AG09309 (cell line): Measurements from ENCODE around the gene GASK1A.
"Not testable (repeated sequence)": the region's sequence is repeated elsewhere in the genome, so short reads cannot be mapped to it uniquely, and the experiment has no call there.

ENCODE experiments used
- DNase-seq: peaks from one replicate; pipeline ENCODE4 v3.0.0-alpha.2; 2010; ENCODE audit warnings: low read depth
- H3K4me3 ChIP-seq: 2 replicates; pipeline ENCODE4 v1.5.1; 2011; ENCODE audit warnings: mild to moderate bottlenecking, low read depth, low read length, moderate library complexity; ENCODE audit not compliant: control insufficient read depth
- TF ChIP-seq, protein P1 (sequence below): IDR thresholded peaks from 2 replicates; pipeline ENCODE4 v1.5.1; 2011; ENCODE audit warnings: mild to moderate bottlenecking, low read depth, low read length, inconsistent platforms; ENCODE audit not compliant: insufficient read depth, control insufficient read depth; ENCODE audit errors: missing control alignments

Gene GASK1A

DNA sequence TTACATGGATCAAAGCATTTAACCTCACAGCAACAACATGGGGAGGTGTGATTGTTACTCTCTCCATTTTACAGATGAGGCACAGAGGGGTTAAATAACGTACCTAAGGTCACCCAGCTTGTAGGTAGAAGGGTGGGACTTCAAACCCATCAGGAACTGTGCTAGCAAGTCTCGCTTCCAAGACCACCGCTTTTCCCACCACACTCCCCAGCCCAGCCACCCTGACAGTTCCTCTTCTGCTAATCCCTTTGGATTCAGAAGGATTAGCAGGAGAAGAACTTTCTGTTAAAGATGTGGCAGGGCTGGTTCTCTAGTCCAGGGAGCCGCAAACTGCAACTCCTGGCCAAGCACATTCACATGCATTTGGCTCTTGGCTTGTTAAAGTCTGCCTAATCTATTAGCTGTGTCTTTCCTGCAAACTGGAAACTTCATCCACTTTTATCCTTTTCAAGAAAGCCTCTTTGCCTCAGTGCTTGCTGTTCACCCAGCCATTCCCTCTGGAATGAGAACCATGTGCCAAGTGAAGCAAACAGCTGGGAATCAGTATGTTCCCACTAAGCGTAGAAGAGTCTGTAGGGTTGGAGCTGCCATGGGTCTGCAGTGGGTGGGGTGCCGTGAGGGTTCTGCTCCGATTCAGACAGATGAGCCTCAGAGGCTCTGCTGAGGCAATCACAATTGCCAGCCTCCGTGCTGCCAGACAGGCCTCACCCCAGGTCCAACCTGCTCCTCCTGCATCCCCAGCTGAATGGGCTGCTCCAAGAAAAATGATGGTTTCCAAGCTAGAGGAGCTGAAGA, 82.2 kb downstream of the GASK1A start:
- no peak for DNase-seq
- TF ChIP-seq, protein P1, sequence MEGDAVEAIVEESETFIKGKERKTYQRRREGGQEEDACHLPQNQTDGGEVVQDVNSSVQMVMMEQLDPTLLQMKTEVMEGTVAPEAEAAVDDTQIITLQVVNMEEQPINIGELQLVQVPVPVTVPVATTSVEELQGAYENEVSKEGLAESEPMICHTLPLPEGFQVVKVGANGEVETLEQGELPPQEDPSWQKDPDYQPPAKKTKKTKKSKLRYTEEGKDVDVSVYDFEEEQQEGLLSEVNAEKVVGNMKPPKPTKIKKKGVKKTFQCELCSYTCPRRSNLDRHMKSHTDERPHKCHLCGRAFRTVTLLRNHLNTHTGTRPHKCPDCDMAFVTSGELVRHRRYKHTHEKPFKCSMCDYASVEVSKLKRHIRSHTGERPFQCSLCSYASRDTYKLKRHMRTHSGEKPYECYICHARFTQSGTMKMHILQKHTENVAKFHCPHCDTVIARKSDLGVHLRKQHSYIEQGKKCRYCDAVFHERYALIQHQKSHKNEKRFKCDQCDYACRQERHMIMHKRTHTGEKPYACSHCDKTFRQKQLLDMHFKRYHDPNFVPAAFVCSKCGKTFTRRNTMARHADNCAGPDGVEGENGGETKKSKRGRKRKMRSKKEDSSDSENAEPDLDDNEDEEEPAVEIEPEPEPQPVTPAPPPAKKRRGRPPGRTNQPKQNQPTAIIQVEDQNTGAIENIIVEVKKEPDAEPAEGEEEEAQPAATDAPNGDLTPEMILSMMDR: no peak
- no peak overlapping the region for H3K4me3 ChIP-seq

DNA sequence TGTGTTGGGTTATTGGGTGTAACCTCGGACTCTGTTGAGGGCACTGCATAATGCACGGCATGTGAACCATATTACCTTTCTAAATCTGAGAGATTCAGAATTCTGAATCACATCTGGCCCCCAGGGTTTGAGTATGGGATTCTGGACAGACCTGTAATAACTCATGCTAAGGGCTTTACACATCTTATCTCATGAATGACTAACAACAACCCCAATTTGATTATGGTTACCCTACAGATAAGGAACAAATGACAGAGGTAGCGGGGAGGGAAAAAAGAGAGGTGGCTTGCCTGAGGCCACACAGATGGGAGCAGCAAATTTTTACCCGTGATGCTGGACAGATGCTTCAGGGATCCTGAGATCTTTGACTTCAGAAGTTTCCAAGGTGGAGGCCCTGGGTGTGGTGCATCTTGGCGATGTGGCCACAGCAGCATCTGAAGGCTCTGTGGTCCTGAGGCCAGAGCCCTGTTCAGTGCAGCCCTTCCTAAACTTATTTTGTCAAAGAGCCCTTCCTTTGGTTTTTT, 83.0 kb downstream of the GASK1A start:
- no peak for DNase-seq
- no peak overlapping the region for H3K4me3 ChIP-seq
- TF ChIP-seq, protein P1: no peak

DNA sequence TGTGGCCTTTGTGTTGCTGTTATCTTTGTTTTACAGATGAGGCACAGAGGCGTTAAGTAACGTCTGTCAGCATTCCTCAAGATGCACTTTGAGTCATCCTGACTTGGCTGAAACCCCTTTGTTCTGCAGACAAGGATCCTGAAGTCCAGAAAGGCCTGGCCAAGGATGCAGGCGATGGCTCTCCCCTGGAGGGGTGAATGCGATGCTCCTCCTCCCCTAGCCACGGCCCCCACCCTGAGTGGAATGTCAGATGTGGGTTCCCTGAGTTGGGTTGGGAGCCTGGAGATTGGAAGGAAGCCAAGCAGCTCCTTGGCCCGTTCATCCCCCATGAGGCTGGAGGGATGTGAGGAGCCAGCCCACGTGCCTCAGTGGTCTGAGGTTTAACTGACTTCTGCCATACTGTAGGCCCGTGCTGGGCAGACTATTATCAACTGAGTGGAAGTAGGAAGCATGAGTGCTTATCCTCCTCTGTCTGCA, 83.5 kb downstream of the GASK1A start:
- H3K4me3 ChIP-seq: no peak overlapping the region
- TF ChIP-seq, protein P1: no peak
- no peak for DNase-seq

DNA sequence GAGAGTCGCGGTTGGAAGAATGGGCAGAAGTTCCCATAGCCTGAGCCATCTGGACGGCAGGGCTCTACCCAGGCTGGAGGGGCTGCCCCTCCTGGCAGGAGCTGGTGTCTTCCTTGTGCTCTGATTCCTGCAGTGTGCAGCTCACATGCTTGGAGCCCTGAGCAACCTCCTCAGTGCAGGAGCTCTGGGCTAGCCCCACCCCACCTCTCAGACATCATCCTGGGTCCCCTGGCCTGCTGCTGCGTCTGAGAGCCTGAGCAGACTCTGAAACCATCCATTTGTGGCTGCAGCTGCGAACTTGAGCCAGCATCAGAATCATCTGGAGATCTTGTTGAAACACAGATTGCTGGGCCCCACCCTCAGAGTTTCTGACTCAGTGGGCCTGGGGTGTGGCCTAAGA, 84.0 kb downstream of the GASK1A start:
- H3K4me3 ChIP-seq: no peak overlapping the region
- TF ChIP-seq, protein P1: no peak
- DNase-seq: no peak

DNA sequence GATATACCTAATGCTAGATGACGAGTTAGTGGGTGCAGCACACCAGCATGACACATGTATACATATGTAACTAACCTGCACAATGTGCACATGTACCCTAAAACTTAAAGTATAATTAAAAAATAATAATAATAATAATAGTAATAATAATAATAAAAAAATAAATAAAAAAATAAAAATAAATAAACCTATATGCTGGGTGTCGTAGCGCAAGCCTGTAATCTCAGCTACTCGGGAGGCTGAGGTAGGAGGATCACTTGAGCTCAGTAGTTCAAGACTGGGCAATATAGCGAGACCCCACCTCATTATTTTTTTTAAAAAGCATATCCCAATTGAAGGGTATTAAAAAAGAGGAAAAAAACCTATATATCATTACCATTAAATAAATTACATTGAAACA, 91.6 kb downstream of the GASK1A start:
- DNase-seq, H3K4me3 ChIP-seq: not testable (repeated sequence)

DNA sequence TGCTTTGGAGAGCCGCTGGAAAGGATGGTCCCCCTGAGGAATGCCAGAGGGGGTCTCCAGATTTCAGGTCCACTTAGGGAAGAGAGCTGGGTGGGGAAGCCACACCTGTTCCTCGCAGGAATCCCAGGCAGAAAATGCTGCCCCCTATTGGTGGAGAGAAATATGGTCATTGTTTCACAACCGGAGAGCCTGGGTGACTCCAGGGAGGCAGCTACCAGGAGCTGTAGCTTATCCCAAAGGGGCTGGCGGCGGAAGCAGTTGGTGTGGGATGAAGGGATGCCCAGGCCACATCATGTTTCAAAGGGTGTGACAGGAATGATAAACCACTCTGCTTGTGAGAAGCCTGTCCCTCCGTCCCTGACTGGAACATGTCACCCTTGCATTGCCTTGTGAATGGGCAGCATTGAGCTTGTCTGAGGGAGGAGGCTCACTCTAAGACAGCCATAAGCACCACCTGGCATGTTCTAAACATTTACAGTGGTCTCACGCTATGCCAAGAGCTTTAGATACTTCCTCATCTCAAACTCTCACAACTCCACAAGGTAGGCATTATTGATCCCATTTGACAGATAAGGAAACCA, 92.3 kb downstream of the GASK1A start:
- DNase-seq: no peak
- no peak overlapping the region for H3K4me3 ChIP-seq
- TF ChIP-seq, protein P1: peak; percentile 49

DNA sequence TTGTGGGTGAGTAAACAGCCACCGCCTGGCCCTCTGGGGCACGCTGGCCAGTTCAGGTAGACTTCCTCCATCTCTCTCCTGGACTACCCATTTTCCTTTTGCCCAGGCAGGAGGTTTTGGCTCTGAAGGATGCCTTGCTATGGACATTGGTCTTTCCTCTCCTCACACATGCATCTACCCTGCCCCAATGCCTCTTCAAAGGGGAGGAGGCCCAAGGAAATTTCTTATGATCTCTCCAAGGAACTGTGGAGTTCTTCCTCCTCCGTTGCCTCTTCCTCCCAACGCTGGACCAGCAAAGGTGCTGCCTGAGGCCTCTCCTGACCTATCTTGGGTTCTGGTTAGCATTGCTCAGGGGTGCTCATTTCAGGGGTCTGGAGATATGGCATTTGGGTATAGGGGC, 93.2 kb downstream of the GASK1A start:
- no peak overlapping the region for H3K4me3 ChIP-seq
- DNase-seq: no peak
- TF ChIP-seq, protein P1: no peak
